Adrenal gland (tissue), 5 donors: ENCODE measurements around the gene MSH5.

Experiments used
- POLR2A ChIP-seq, 2 donors: fragments of 450-650 bp; IDR thresholded peaks; one replicate each; pipeline ENCODE4 v1.6.1; 2017; ENCODE audit warnings: antibody characterized with exemption in 2 of 2, mild to moderate bottlenecking in 2 of 2, moderate library complexity in 1 of 2
- TF ChIP-seq, protein P1 (sequence below), 6 experiments: fragments of 450-650 bp in 4 of 6; fragments of 200-600 bp in 2 of 6; sonication (generic) in 1 of 6; IDR thresholded peaks; 1 replicate in 5 of 6; 2 replicates in 1 of 6; pipeline versions ENCODE4 v1.5.1 to v1.8.0; 2016 to 2021; ENCODE audit warnings: antibody characterized with exemption in 6 of 6, mild to moderate bottlenecking in 2 of 6, moderate library complexity in 1 of 6
- donor health status: DM: no; HTN: no; CAD: no.

- TF ChIP-seq, protein P1, sequence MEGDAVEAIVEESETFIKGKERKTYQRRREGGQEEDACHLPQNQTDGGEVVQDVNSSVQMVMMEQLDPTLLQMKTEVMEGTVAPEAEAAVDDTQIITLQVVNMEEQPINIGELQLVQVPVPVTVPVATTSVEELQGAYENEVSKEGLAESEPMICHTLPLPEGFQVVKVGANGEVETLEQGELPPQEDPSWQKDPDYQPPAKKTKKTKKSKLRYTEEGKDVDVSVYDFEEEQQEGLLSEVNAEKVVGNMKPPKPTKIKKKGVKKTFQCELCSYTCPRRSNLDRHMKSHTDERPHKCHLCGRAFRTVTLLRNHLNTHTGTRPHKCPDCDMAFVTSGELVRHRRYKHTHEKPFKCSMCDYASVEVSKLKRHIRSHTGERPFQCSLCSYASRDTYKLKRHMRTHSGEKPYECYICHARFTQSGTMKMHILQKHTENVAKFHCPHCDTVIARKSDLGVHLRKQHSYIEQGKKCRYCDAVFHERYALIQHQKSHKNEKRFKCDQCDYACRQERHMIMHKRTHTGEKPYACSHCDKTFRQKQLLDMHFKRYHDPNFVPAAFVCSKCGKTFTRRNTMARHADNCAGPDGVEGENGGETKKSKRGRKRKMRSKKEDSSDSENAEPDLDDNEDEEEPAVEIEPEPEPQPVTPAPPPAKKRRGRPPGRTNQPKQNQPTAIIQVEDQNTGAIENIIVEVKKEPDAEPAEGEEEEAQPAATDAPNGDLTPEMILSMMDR (IDR thresholded peaks at IDR 0.05): no peak
- no peak for TF ChIP-seq POLR2A (IDR thresholded peaks at IDR 0.05)
Observed at GRCh38 chr6:31720196-31720770, 19.5 kb upstream of the MSH5 start.
